HepG2 (cell line): ENCODE measurements around the gene LONP1. TPM values are rescaled to one million over a fixed set of nuclear protein-coding genes. Genes with fewer than 3 reads are reported as not detected.
A peak's percentile ranks its signal among the peaks of the same experiment; 100 is the strongest.

Experiments
- ATAD3A ChIP-seq: sonication (generic); formaldehyde crosslinking; IDR thresholded peaks from 2 replicates; pipeline ENCODE4 v1.4.0; 2020; ENCODE audit warnings: missing genetic modification reagents
- CCDC6 ChIP-seq: sonication (generic); formaldehyde crosslinking; IDR thresholded peaks from 2 replicates; pipeline ENCODE4 v1.8.1; 2022; ENCODE audit warnings: mild to moderate bottlenecking, missing genetic modification reagents, moderate library complexity
- FIP1L1 ChIP-seq: fragments of 200-400 bp; formaldehyde crosslinking; IDR thresholded peaks from 2 replicates; pipeline ENCODE4 v1.6.1; 2018; ENCODE audit warnings: low read depth, mild to moderate bottlenecking, low read length, moderate library complexity, borderline replicate concordance; ENCODE audit not compliant: insufficient read depth
- GATAD1 ChIP-seq: IDR thresholded peaks from 2 replicates; pipeline ENCODE4 v1.6.1; 2016; ENCODE audit warnings: missing genetic modification reagents, missing compliant biosample characterization
- HOXA5 ChIP-seq: sonication (generic); formaldehyde crosslinking; IDR thresholded peaks from 2 replicates; pipeline ENCODE4 v1.4.0; 2020; ENCODE audit warnings: missing genetic modification reagents
- IKZF1 ChIP-seq: fragments of 450-650 bp; IDR thresholded peaks from 2 replicates; pipeline ENCODE4 v1.7.1; 2016
- KDM2A ChIP-seq: sonication (generic); formaldehyde crosslinking; IDR thresholded peaks from 2 replicates; pipeline ENCODE4 v1.4.0; 2020; ENCODE audit warnings: low read depth, missing genetic modification reagents, borderline replicate concordance
- MED1 ChIP-seq: sonication (generic); formaldehyde crosslinking; IDR thresholded peaks from 2 replicates; pipeline ENCODE4 v1.4.0; 2020; ENCODE audit warnings: missing genetic modification reagents
- NCOA1 ChIP-seq: sonication (generic); formaldehyde crosslinking; IDR thresholded peaks from 2 replicates; pipeline ENCODE4 v1.9.0; 2021; ENCODE audit warnings: missing genetic modification reagents
- NFYC ChIP-seq: IDR thresholded peaks from 2 replicates; pipeline ENCODE4 v1.6.1; 2016; ENCODE audit warnings: missing genetic modification reagents, missing compliant biosample characterization
- PITX1 ChIP-seq: sonication (generic); formaldehyde crosslinking; IDR thresholded peaks from 2 replicates; pipeline ENCODE4 v1.5.1; 2020; ENCODE audit warnings: mild to moderate bottlenecking, missing genetic modification reagents
- POLR2AphosphoS2 ChIP-seq: IDR thresholded peaks from 2 replicates; pipeline ENCODE4 v1.6.1; 2011; ENCODE audit warnings: low read depth, low read length, improper control_type of control experiment
- POLR2AphosphoS5 ChIP-seq: IDR thresholded peaks from 2 replicates; pipeline ENCODE4 v1.6.1; 2012; ENCODE audit warnings: low read depth, low read length
- TCF12 ChIP-seq, 2 experiments: fragments of 450-650 bp in 1 of 2; sonication (generic) in 1 of 2; formaldehyde crosslinking in 1 of 2; IDR thresholded peaks; 2 replicates each; pipeline versions ENCODE4 v1.6.1 to v1.8.0; 2017 to 2022; ENCODE audit warnings: antibody characterized with exemption in 1 of 2, mild to moderate bottlenecking in 1 of 2, missing genetic modification reagents in 1 of 2, moderate library complexity in 1 of 2
- TEAD3 ChIP-seq: optimal IDR thresholded peaks from 2 replicates; pipeline ENCODE3; 2016; ENCODE audit warnings: borderline replicate concordance
- TOPORS ChIP-seq: sonication (generic); formaldehyde crosslinking; IDR thresholded peaks from 2 replicates; pipeline ENCODE4 v1.8.0; 2023; ENCODE audit warnings: mild to moderate bottlenecking, missing genetic modification reagents
- ZNF225 ChIP-seq: sonication (generic); formaldehyde crosslinking; IDR thresholded peaks from 2 replicates; pipeline ENCODE4 v1.4.0; 2020; ENCODE audit warnings: mild to moderate bottlenecking, missing genetic modification reagents
- ZNF256 ChIP-seq: sonication (generic); formaldehyde crosslinking; conservative IDR thresholded peaks from 2 replicates; pipeline ENCODE4 v1.4.0; 2020; ENCODE audit warnings: missing genetic modification reagents
- ZNF350 ChIP-seq: sonication (generic); formaldehyde crosslinking; IDR thresholded peaks from 2 replicates; pipeline ENCODE4 v1.4.0; 2020; ENCODE audit warnings: mild to moderate bottlenecking, low read depth, missing genetic modification reagents, borderline replicate concordance
- ZNF460 ChIP-seq: sonication (generic); formaldehyde crosslinking; IDR thresholded peaks from 2 replicates; pipeline ENCODE4 v1.5.1; 2020; ENCODE audit warnings: missing genetic modification reagents, mild to moderate bottlenecking, borderline replicate concordance
- ZNF572 ChIP-seq: sonication (generic); formaldehyde crosslinking; IDR thresholded peaks from 2 replicates; pipeline ENCODE4 v1.5.1; 2020; ENCODE audit warnings: mild to moderate bottlenecking, missing genetic modification reagents
- ZNF660 ChIP-seq: sonication (generic); formaldehyde crosslinking; IDR thresholded peaks from 2 replicates; pipeline ENCODE4 v1.5.1; 2020; ENCODE audit warnings: mild to moderate bottlenecking, low read depth, missing genetic modification reagents, borderline replicate concordance
- ZSCAN29 ChIP-seq: sonication (generic); formaldehyde crosslinking; conservative IDR thresholded peaks from 2 replicates; pipeline ENCODE4 v1.4.0; 2020; ENCODE audit warnings: mild to moderate bottlenecking, missing genetic modification reagents
- polyA plus RNA-seq, 8 experiments: library from polyadenylated mRNA; depleted of rRNA in 3 of 8; stranded (reverse) in 7 of 8; unstranded in 1 of 8; fragments of >200 nt; fragmentation: Illumina TruSeq in 4 of 8; extraction: Trizol in 4 of 8; gene quantifications; 2 replicates each; pipeline versions ENCODE4 v1.2.1 to v1.2.3, GENCODE V29; 2011 to 2016; ENCODE audit warnings: low read depth in 4 of 8, missing spikeins in 1 of 8, mixed read lengths in 1 of 8; ENCODE audit not compliant: insufficient read depth in 1 of 8
- total RNA-seq, 5 experiments: library from RNA; depleted of rRNA; stranded (reverse); fragments of >200 nt; fragmentation: Illumina TruSeq; extraction: Trizol; gene quantifications; 2 replicates each; pipeline ENCODE4 v1.2.3, GENCODE V29; 2016; ENCODE audit warnings: low read depth in 1 of 5
- TF ChIP-seq, protein P1 (sequence below): sonication (generic); formaldehyde crosslinking; IDR thresholded peaks from 2 replicates; pipeline ENCODE4 v1.4.0; 2020; ENCODE audit warnings: missing genetic modification reagents, borderline replicate concordance
- TF ChIP-seq, protein P2 (sequence below): sonication (generic); formaldehyde crosslinking; IDR thresholded peaks from 2 replicates; pipeline ENCODE4 v1.8.1; 2023; ENCODE audit warnings: mild to moderate bottlenecking, missing genetic modification reagents

LONP1 gene
- total and polyA plus RNA-seq, 2 of the 13 experiments (the other 11 are each of a cell fraction or from before 2014, with no cell fraction given), result 59.5 to 76.8 TPM

DNA sequence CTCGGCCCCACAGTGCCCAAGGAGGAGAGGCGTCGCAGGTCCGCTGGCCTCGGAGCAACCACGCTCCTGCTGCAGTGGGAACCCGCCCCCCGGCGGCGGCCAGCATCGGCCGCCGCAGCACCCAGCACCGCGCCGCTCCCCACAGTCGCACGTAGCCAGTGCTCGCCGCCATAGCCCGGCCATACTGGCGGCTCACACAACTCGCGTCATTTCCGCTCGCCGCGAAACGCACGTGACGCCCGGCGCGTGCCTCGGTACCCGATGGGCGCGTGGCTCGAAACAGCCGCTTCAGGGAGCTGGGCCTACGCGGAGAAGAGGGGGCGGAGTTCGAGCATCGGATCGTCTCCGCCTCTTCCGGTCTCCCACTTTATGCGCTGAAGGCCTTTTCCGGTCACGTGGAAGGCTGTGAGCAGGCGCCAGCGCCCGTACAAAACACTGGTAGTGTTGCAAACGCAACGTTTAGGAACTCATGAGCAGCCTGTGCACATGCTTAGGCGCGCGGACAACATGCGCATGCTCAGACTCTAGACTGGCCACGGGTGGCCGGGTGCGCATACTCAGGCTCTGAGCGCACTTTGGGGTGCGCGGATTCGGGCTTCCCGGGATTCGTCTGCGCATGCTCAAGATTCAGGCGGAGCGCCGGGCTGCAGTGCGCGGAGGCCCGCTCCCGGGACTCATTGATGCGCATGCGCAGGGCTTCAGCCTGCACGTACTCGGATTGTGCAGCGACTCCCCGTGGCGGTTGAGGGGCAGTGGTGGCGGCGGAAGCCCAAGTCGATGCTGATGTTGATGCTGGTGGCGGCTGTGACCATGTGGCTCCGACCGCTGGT, at the start of gene LONP1, which contains the start of gene CATSPERD (continued):
- TF ChIP-seq KDM2A (CRISPR knock-in tag) (peak; percentile 95), ATAD3A (CRISPR knock-in tag) (no peak), MED1 (CRISPR knock-in tag) (peak; percentile 86), GATAD1 (peak; percentile 99), IKZF1 (no peak), POLR2AphosphoS2 (no peak), NCOA1 (CRISPR knock-in tag) (no peak), NFYC (CRISPR knock-in tag) (peak; percentile 62), CCDC6 (CRISPR knock-in tag) (peak; percentile 98), PITX1 (CRISPR knock-in tag) (peak; percentile 45; the same call in 1 of the 2 replicates), ZNF256 (no peak), TEAD3 (CRISPR knock-in tag) (peak; percentile 89), TOPORS (no peak), ZNF225 (CRISPR knock-in tag) (0 out of 2 replicates have a peak, but pooled peaks have one; percentile 43), HOXA5 (CRISPR knock-in tag) (peak; percentile 57; the same call in 1 of the 2 replicates), FIP1L1 (peak; percentile 62; the same call in 1 of the 2 replicates), POLR2AphosphoS5 (peak; percentile 92), ZNF460 (CRISPR knock-in tag) (peak; percentile 63; the same call in 1 of the 2 replicates), ZNF572 (CRISPR knock-in tag) (0 out of 2 replicates have a peak, but pooled peaks have one; percentile 61), ZNF350 (peak; percentile 91; the same call in 1 of the 2 replicates), ZNF660 (CRISPR knock-in tag) (no peak; the same call in 1 of the 2 replicates), TCF12 (IDR thresholded peaks at IDR 0.05) (no peak), TCF12 (CRISPR knock-in tag; IDR thresholded peaks at IDR 0.05) (no peak), ZSCAN29 (peak; percentile 49)
- TF ChIP-seq, protein P1, sequence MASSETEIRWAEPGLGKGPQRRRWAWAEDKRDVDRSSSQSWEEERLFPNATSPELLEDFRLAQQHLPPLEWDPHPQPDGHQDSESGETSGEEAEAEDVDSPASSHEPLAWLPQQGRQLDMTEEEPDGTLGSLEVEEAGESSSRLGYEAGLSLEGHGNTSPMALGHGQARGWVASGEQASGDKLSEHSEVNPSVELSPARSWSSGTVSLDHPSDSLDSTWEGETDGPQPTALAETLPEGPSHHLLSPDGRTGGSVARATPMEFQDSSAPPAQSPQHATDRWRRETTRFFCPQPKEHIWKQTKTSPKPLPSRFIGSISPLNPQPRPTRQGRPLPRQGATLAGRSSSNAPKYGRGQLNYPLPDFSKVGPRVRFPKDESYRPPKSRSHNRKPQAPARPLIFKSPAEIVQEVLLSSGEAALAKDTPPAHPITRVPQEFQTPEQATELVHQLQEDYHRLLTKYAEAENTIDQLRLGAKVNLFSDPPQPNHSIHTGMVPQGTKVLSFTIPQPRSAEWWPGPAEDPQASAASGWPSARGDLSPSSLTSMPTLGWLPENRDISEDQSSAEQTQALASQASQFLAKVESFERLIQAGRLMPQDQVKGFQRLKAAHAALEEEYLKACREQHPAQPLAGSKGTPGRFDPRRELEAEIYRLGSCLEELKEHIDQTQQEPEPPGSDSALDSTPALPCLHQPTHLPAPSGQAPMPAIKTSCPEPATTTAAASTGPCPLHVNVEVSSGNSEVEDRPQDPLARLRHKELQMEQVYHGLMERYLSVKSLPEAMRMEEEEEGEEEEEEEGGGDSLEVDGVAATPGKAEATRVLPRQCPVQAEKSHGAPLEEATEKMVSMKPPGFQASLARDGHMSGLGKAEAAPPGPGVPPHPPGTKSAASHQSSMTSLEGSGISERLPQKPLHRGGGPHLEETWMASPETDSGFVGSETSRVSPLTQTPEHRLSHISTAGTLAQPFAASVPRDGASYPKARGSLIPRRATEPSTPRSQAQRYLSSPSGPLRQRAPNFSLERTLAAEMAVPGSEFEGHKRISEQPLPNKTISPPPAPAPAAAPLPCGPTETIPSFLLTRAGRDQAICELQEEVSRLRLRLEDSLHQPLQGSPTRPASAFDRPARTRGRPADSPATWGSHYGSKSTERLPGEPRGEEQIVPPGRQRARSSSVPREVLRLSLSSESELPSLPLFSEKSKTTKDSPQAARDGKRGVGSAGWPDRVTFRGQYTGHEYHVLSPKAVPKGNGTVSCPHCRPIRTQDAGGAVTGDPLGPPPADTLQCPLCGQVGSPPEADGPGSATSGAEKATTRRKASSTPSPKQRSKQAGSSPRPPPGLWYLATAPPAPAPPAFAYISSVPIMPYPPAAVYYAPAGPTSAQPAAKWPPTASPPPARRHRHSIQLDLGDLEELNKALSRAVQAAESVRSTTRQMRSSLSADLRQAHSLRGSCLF (CRISPR knock-in tag), result no peak; the same call in 1 of the 2 replicates
- TF ChIP-seq, protein P2, sequence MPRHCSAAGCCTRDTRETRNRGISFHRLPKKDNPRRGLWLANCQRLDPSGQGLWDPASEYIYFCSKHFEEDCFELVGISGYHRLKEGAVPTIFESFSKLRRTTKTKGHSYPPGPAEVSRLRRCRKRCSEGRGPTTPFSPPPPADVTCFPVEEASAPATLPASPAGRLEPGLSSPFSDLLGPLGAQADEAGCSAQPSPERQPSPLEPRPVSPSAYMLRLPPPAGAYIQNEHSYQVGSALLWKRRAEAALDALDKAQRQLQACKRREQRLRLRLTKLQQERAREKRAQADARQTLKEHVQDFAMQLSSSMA, result peak; percentile 68; the same call in 1 of the 2 replicates
